ENCODE results near the gene SAMD1. TPM values are rescaled to one million over a fixed set of nuclear protein-coding genes. Genes with fewer than 3 reads are reported as not detected.
"Not testable (repeated sequence)": the region's sequence is repeated elsewhere in the genome, so short reads cannot be mapped to it uniquely, and the experiment has no call there.

Gene SAMD1
- total and polyA plus RNA-seq, 9 of the 15 experiments (the other 6 are each of a cell fraction or from before 2014, with no cell fraction given) = 2.9 to 96.0 (median 43.5) TPM

DNA sequence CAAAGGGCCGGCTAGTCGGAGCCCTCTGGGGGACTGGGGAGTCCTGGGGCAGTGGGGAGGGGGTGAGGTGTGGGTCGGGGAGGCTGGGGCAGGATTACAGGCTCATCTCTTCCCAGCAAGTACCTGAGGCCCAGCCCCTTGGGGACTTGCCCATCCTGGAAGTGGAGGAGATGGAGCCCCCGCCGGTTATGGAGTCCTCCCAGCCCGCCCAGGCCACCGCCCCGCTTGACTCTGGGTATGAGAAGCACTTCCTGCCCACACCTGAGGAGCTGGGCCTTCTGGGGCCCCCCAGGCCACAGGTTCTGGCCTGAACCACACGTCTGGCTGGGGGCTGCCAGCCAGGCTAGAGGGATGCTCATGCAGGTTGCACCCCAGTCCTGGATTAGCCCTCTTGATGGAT, 38.6 kb downstream of the SAMD1 start (continued):
- TF ChIP-seq ZNF263 (CRISPR knock-in tag; IDR thresholded peaks at IDR 0.05; ENCODE audit: borderline replicate concordance) (no peak), DDX20 (tag; IDR thresholded peaks at IDR 0.05; ENCODE audit: low read depth) (no peak), KDM1A (IDR thresholded peaks at IDR 0.05) (no peak), RBM34 (IDR thresholded peaks at IDR 0.05; ENCODE audit: borderline replicate concordance, insufficient read depth, low read length) (no peak)
- TF ChIP-seq, protein P1, sequence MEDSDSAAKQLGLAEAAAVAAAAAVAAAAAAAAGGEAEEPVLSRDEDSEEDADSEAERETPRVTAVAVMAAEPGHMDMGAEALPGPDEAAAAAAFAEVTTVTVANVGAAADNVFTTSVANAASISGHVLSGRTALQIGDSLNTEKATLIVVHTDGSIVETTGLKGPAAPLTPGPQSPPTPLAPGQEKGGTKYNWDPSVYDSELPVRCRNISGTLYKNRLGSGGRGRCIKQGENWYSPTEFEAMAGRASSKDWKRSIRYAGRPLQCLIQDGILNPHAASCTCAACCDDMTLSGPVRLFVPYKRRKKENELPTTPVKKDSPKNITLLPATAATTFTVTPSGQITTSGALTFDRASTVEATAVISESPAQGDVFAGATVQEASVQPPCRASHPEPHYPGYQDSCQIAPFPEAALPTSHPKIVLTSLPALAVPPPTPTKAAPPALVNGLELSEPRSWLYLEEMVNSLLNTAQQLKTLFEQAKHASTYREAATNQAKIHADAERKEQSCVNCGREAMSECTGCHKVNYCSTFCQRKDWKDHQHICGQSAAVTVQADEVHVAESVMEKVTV (CRISPR knock-in tag; IDR thresholded peaks at IDR 0.05) = no peak
- TF ChIP-seq, protein P2, sequence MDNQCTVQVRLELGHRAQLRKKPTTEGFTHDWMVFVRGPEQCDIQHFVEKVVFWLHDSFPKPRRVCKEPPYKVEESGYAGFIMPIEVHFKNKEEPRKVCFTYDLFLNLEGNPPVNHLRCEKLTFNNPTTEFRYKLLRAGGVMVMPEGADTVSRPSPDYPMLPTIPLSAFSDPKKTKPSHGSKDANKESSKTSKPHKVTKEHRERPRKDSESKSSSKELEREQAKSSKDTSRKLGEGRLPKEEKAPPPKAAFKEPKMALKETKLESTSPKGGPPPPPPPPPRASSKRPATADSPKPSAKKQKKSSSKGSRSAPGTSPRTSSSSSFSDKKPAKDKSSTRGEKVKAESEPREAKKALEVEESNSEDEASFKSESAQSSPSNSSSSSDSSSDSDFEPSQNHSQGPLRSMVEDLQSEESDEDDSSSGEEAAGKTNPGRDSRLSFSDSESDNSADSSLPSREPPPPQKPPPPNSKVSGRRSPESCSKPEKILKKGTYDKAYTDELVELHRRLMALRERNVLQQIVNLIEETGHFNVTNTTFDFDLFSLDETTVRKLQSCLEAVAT (IDR thresholded peaks at IDR 0.05) = no peak

DNA sequence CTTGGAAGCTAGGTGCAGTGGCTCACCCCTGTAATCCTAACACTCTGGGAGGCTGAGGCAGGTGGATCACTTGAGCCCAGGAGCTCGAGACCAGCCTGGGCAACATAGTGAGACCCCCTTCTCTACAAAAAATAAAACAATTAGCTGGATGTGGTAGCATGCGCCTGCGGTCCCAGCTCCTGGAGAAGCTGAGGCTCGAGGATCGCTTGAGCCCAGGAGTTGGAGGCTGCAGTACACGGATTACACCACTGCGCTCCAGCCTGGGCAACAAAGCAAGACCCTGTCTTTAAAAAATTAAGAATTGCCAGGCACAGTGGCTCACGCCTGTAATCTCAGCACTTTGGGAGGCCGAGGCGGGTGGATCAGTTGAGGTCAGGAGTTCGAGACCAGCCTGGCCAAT, 39.6 kb downstream of the SAMD1 start:
- H3K9me1 ChIP-seq (ENCODE audit: control insufficient read depth, insufficient read depth, low read length); H3K9me3 ChIP-seq (replicated peaks; ENCODE audit: control insufficient read depth, insufficient read depth, low read depth, low read length); H3K79me2 ChIP-seq (ENCODE audit: control insufficient read depth, insufficient read depth, low read length); FAIRE-seq; ATAC-seq; BruUV-seq (replicated peaks); CTCF ChIA-PET (ENCODE audit: low intra/inter-chr PET ratio); H3K27ac ChIP-seq (ENCODE audit: extremely low read depth, low read depth, low read length); H3K4me2 ChIP-seq (ENCODE audit: insufficient read depth, low read length); H2AFZ ChIP-seq (ENCODE audit: low read depth, low read length); H3K9ac ChIP-seq (ENCODE audit: insufficient read depth in 1 of 2, low read depth in 2 of 2, low read length in 2 of 2); intact Hi-C loops (cut with micrococcal nuclease); H4K20me1 ChIP-seq (replicated peaks; ENCODE audit: control insufficient read depth, insufficient read depth, low read length); H3K27me3 ChIP-seq (ENCODE audit: control insufficient read depth in 2 of 2, insufficient read depth in 2 of 2, low read length in 2 of 2); H3K4me3 ChIP-seq; DNase-seq (ENCODE audit: extremely low read depth in 1 of 4, low spot score in 3 of 4): not testable (repeated sequence)
- in situ Hi-C loops (cut with MboI) = loop anchor here (25.0 kb wide), 1 partner anchor 464 kb away; no protein-coding TSS in a partner anchor
- H3K4me1 ChIP-seq (replicated peaks in 1 of 2; ENCODE audit: control insufficient read depth in 2 of 2, insufficient read depth in 2 of 2, low read length in 2 of 2) = peaks cover 0 to 31% of the 10 kb centered on the region in 2 experiments; a peak in 2 of 5 replicates
- POLR2A ChIA-PET = interaction anchor here (0.6 kb wide), 3 partner anchors 10 to 770 kb away, joined by 3 read pairs; no protein-coding TSS in a partner anchor
- peaks cover 27% of the 10 kb centered on the region; the same call in 2 of the 3 replicates for H3K36me3 ChIP-seq (ENCODE audit: control insufficient read depth, insufficient read depth, low read length)
- WGBS (ENCODE audit: insufficient coverage, low coverage, missing lambda C conversion rate) = 77% methylated on average over 10 of the region's 11 CpGs
- peak; percentile 87 for TF ChIP-seq ZNF121 (CRISPR knock-in tag; conservative IDR thresholded peaks at IDR 0.05)
